K562 (cell line): ENCODE measurements around the gene GLYAT. TPM values are rescaled to one million over a fixed set of nuclear protein-coding genes. Genes with fewer than 3 reads are reported as not detected.

ENCODE experiments used
- ATAC-seq: fragments of 200-7000 bp; cut with Tn5 transposase; 3 replicates; pipeline ENCODE4 v1.9.1; 2020; ENCODE audit warnings: moderate library complexity
- BruUV-seq: library from RNA; stranded (reverse); fragments of 400-500 nt; replicated peaks from 2 replicates; lab custom pipeline; 2021; lab: Mats Ljungman, UMichigan
- CTCF ChIA-PET: fragments of 300-600 bp; formaldehyde crosslinking; extraction: SDS; loops from one replicate; lab custom pipeline; 2021; ENCODE audit warnings: low intra/inter-chr PET ratio; lab: Yijun Ruan, JAX
- POLR2A ChIA-PET: fragments of 300-600, 350-650 bp; sonication (Branson Sonifier 250); formaldehyde crosslinking; extraction: SDS; loops from one replicate; lab custom pipeline; 2021; ENCODE audit warnings: antibody characterized with exemption, inconsistent platforms; lab: Yijun Ruan, JAX
- DNase-seq, 4 experiments: peaks; one replicate each; pipeline versions ENCODE4 v3.0.0 to v3.0.0-alpha.2; 2011 to 2018; ENCODE audit warnings: low spot score in 3 of 4, mixed read lengths in 3 of 4; ENCODE audit errors: extremely low read depth in 1 of 4
- FAIRE-seq: peaks from 2 replicates; lab custom pipeline; 2011; peaks lifted over from hg19 to GRCh38; lab: Jason Lieb, UNC
- H2AFZ ChIP-seq: 2 replicates; pipeline ENCODE4 v1.6.0; 2011; ENCODE audit warnings: low read depth, low read length, control low read depth, inconsistent platforms
- H3K27ac ChIP-seq: fragments of 200-600 bp; 3 replicates; pipeline ENCODE4 v1.8.0; 2011; ENCODE audit warnings: low read depth, mild to moderate bottlenecking, control low read depth, inconsistent platforms, low read length, moderate library complexity, mixed read lengths; ENCODE audit errors: extremely low read depth
- H3K27me3 ChIP-seq, 2 experiments: fragments of 300-600 bp in 1 of 2; 2 replicates in 1 of 2; 3 replicates in 1 of 2; pipeline versions ENCODE4 v1.6.0 to v1.8.0; 2011; ENCODE audit warnings: inconsistent platforms in 2 of 2, low read length in 2 of 2, mild to moderate bottlenecking in 1 of 2, mixed read lengths in 1 of 2, moderate library complexity in 1 of 2; ENCODE audit not compliant: control insufficient read depth in 2 of 2, insufficient read depth in 2 of 2
- H3K36me3 ChIP-seq: fragments of 300-600 bp; 3 replicates; pipeline ENCODE4 v1.8.0; 2011; ENCODE audit warnings: mild to moderate bottlenecking, low read length, inconsistent platforms; ENCODE audit not compliant: control insufficient read depth, insufficient read depth
- H3K4me1 ChIP-seq, 2 experiments: fragments of 200-600 bp in 1 of 2; replicated peaks in 1 of 2; 2 replicates in 1 of 2; 3 replicates in 1 of 2; pipeline versions ENCODE4 v1.5.1 to v1.8.0; 2011; ENCODE audit warnings: inconsistent platforms in 2 of 2, low read length in 2 of 2, mild to moderate bottlenecking in 1 of 2, mixed read lengths in 1 of 2, moderate library complexity in 1 of 2; ENCODE audit not compliant: control insufficient read depth in 2 of 2, insufficient read depth in 2 of 2
- H3K4me2 ChIP-seq: 2 replicates; pipeline ENCODE4 v1.6.1; 2011; ENCODE audit warnings: low read length, control low read depth, inconsistent platforms, mixed read lengths; ENCODE audit not compliant: insufficient read depth
- H3K4me3 ChIP-seq: fragments of 200-600 bp; sonication (generic), shearing (Covaris generic); 2 replicates; pipeline ENCODE4 v1.5.1; 2016; ENCODE audit warnings: control low read depth, inconsistent platforms
- H3K79me2 ChIP-seq: fragments of 200-600 bp; 3 replicates; pipeline ENCODE4 v1.8.0; 2011; ENCODE audit warnings: low read length, inconsistent platforms; ENCODE audit not compliant: control insufficient read depth, insufficient read depth
- H3K9ac ChIP-seq, 2 experiments: 2 replicates each; pipeline versions ENCODE4 v1.6.0 to v1.6.1; 2011; ENCODE audit warnings: low read depth in 2 of 2, low read length in 2 of 2, control low read depth in 1 of 2, inconsistent platforms in 1 of 2, mild to moderate bottlenecking in 1 of 2, mixed read lengths in 1 of 2; ENCODE audit not compliant: insufficient read depth in 1 of 2
- H3K9me1 ChIP-seq: one replicate; pipeline ENCODE4 v1.6.0; 2011; ENCODE audit warnings: inconsistent platforms, mild to moderate bottlenecking, low read length, moderate library complexity; ENCODE audit not compliant: control insufficient read depth, insufficient read depth
- H3K9me3 ChIP-seq: replicated peaks from 2 replicates; pipeline ENCODE4 v1.5.1; 2011; ENCODE audit warnings: low read depth, low read length, inconsistent platforms; ENCODE audit not compliant: control insufficient read depth, insufficient read depth
- H4K20me1 ChIP-seq: replicated peaks from 2 replicates; pipeline ENCODE4 v1.6.1; 2011; ENCODE audit warnings: low read length, inconsistent platforms, mixed read lengths; ENCODE audit not compliant: control insufficient read depth, insufficient read depth
- L3MBTL2 ChIP-seq: fragments of 450-650 bp; IDR thresholded peaks from 2 replicates; pipeline ENCODE4 v1.6.1; 2016; ENCODE audit warnings: mild to moderate bottlenecking, moderate library complexity
- NR2C1 ChIP-seq, 2 experiments: fragments of 450-650 bp; IDR thresholded peaks; 2 replicates each; pipeline ENCODE4 v1.6.1; 2017; ENCODE audit warnings: mild to moderate bottlenecking in 2 of 2, antibody characterized with exemption in 1 of 2, inconsistent platforms in 1 of 2, missing compliant biosample characterization in 1 of 2, missing genetic modification characterization in 1 of 2
- ZNF586 ChIP-seq: fragments of 450-650 bp; formaldehyde crosslinking; conservative IDR thresholded peaks from 2 replicates; pipeline ENCODE4 v1.4.0; 2020; ENCODE audit warnings: mild to moderate bottlenecking, moderate library complexity
- ZNF592 ChIP-seq: fragments of 450-650 bp; IDR thresholded peaks from 2 replicates; pipeline ENCODE4 v1.6.1; 2017; ENCODE audit warnings: antibody characterized with exemption, mild to moderate bottlenecking
- ZNF639 ChIP-seq, 2 experiments: fragments of 200-800 bp in 1 of 2; sonication (Bioruptor generic) in 1 of 2; sonication (generic) in 1 of 2; formaldehyde crosslinking in 1 of 2; IDR thresholded peaks in 1 of 2; conservative IDR thresholded peaks in 1 of 2; 2 replicates each; pipeline versions ENCODE4 v1.5.0 to v1.6.1; 2016 to 2020; ENCODE audit warnings: missing compliant biosample characterization in 1 of 2, missing genetic modification characterization in 1 of 2, missing genetic modification reagents in 1 of 2
- ZNF668 ChIP-seq: fragments of 250-450 bp; sonication (Bioruptor Pico); IDR thresholded peaks from 2 replicates; pipeline ENCODE4 v1.8.0; 2022; ENCODE audit warnings: mild to moderate bottlenecking, inconsistent platforms
- WGBS: fragments of 100-300 bp; shearing (Covaris generic); methylation state at CpG from one replicate; pipeline ENCODE4 v1.1.6; 2016; ENCODE audit warnings: low coverage, mixed read lengths; ENCODE audit not compliant: insufficient coverage; ENCODE audit errors: missing lambda C conversion rate; 5-methylcytosine and 5-hydroxymethylcytosine counted together
- in situ Hi-C: fragments of 300-500 bp; cut with MboI; formaldehyde crosslinking; loops from 4 replicates; pipeline ENCODE4 v1.15.0; 2018; ENCODE audit warnings: inconsistent platforms, mixed read lengths
- intact Hi-C: fragments of 100-400 bp; cut with micrococcal nuclease; formaldehyde crosslinking; loops from 2 replicates; pipeline ENCODE4 v1.14.2; 2022
- polyA plus RNA-seq, 8 experiments: library from polyadenylated mRNA; depleted of rRNA in 4 of 8; stranded (reverse) in 5 of 8; unstranded in 3 of 8; fragments of >200 nt; fragmentation: Nextera tagmentation in 2 of 8; fragmentation: Illumina TruSeq in 1 of 8; extraction: Ambion mirVana in 2 of 8; extraction: Trizol in 1 of 8; gene quantifications; 2 replicates each; pipeline versions ENCODE4 v1.2.1 to v1.2.3, GENCODE V29; 2011 to 2014; ENCODE audit warnings: inconsistent platforms in 1 of 8, missing spikeins in 1 of 8
- total RNA-seq, 7 experiments: library from RNA; depleted of rRNA in 6 of 7; stranded (reverse); fragments of >200 nt in 6 of 7; fragmentation: Illumina TruSeq in 2 of 7; extraction: Trizol in 2 of 7; gene quantifications; 2 replicates each; pipeline versions ENCODE4 v1.2.1 to v1.2.3, GENCODE V29; 2011 to 2021; ENCODE audit warnings: low replicate concordance in 1 of 7
- TF ChIP-seq, protein P1 (sequence below), 2 experiments: fragments of 450-650 bp in 1 of 2; sonication (generic) in 1 of 2; formaldehyde crosslinking in 1 of 2; IDR thresholded peaks in 1 of 2; conservative IDR thresholded peaks in 1 of 2; 2 replicates each; pipeline versions ENCODE4 v1.6.1 to v1.8.1; 2016 to 2023; ENCODE audit warnings: mild to moderate bottlenecking in 2 of 2, moderate library complexity in 2 of 2, inconsistent platforms in 1 of 2, missing genetic modification reagents in 1 of 2
- TF ChIP-seq, protein P2 (sequence below): sonication (generic); formaldehyde crosslinking; IDR thresholded peaks from 2 replicates; pipeline ENCODE4 v1.8.0; 2022; ENCODE audit warnings: missing genetic modification reagents, mild to moderate bottlenecking, borderline replicate concordance

The GLYAT gene
- total and polyA plus RNA-seq, 9 of the 15 experiments (the other 6 are each of a cell fraction or from before 2014, with no cell fraction given) = not detected

- TF ChIP-seq ZNF586 (CRISPR knock-in tag) = no peak
- no peak for TF ChIP-seq NR2C1 (IDR thresholded peaks at IDR 0.05)
- no peak for TF ChIP-seq NR2C1 (tag; IDR thresholded peaks at IDR 0.05)
- TF ChIP-seq, protein P1, sequence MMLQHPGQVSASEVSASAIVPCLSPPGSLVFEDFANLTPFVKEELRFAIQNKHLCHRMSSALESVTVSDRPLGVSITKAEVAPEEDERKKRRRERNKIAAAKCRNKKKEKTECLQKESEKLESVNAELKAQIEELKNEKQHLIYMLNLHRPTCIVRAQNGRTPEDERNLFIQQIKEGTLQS (IDR thresholded peaks at IDR 0.05) = peak; percentile 37; the same call in 1 of the 2 replicates
- TF ChIP-seq, protein P1 (CRISPR knock-in tag; conservative IDR thresholded peaks at IDR 0.05) = no peak
- TF ChIP-seq, all 486 proteins: peak for 3
Measured at GRCh38 chr11:58730507-58731089, 1.1 kb downstream of the GLYAT start (continued).

GRCh38 chr11:58727415-58727797 is 4.3 kb downstream of the GLYAT start:
- CTCF ChIA-PET = no interaction called here
- TF ChIP-seq ZNF639 (CRISPR knock-in tag; conservative IDR thresholded peaks at IDR 0.05 in 1 of 2, IDR thresholded peaks at IDR 0.05 in 1 of 2) = 0 out of 4 replicates have a peak, but pooled peaks of 1 of the 2 experiments have one; percentile 9
- peak; percentile 49; the same call in 1 of the 2 replicates for TF ChIP-seq L3MBTL2
- TF ChIP-seq ZNF668 (CRISPR knock-in tag) = peak; percentile 30; the same call in 1 of the 2 replicates
- TF ChIP-seq, protein P2, sequence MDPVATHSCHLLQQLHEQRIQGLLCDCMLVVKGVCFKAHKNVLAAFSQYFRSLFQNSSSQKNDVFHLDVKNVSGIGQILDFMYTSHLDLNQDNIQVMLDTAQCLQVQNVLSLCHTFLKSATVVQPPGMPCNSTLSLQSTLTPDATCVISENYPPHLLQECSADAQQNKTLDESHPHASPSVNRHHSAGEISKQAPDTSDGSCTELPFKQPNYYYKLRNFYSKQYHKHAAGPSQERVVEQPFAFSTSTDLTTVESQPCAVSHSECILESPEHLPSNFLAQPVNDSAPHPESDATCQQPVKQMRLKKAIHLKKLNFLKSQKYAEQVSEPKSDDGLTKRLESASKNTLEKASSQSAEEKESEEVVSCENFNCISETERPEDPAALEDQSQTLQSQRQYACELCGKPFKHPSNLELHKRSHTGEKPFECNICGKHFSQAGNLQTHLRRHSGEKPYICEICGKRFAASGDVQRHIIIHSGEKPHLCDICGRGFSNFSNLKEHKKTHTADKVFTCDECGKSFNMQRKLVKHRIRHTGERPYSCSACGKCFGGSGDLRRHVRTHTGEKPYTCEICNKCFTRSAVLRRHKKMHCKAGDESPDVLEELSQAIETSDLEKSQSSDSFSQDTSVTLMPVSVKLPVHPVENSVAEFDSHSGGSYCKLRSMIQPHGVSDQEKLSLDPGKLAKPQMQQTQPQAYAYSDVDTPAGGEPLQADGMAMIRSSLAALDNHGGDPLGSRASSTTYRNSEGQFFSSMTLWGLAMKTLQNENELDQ (CRISPR knock-in tag) = no peak
- TF ChIP-seq ZNF592 = peak; percentile 45; the same call in 1 of the 2 replicates

More at GRCh38 chr11:58727415-58727797, 4.3 kb downstream of the GLYAT start:
- peak overlapping the region in 1 of 2 experiments; percentile 23; a peak in 1 of 4 replicates for H3K9ac ChIP-seq
- 11% methylated on average over 2 of the region's 2 CpGs for WGBS
- H3K27ac ChIP-seq = peak overlapping the region; percentile 66; the same call in 2 of the 3 replicates
- ATAC-seq (peak; percentile 63), FAIRE-seq (no peak), DNase-seq (no peak)
- peak overlapping the region; percentile 26; the same call in 1 of the 2 replicates for H3K4me2 ChIP-seq
- H3K79me2 ChIP-seq = no peaks in the 10 kb centered on the region
- H3K9me3 ChIP-seq = no peaks in the 10 kb centered on the region
- no TSS peak for BruUV-seq
- H3K27me3 ChIP-seq = no peaks in the 10 kb centered on the region
- H3K9me1 ChIP-seq = no peaks in the 10 kb centered on the region
- POLR2A ChIA-PET = no interaction called here
- intact Hi-C loops (loop anchor here (2.0 to 5.0 kb wide), 2 partner anchors 43 to 60 kb away; no protein-coding TSS in a partner anchor), in situ Hi-C loops (no loop called here)
- peaks cover 0 to 25% of the 10 kb centered on the region in 2 experiments; a peak in 3 of 5 replicates for H3K4me1 ChIP-seq
- H4K20me1 ChIP-seq = no peaks in the 10 kb centered on the region
- H2AFZ ChIP-seq = peak overlapping the region; percentile 82
- no peaks in the 10 kb centered on the region for H3K36me3 ChIP-seq
- no peak overlapping the region for H3K4me3 ChIP-seq
